Osteocyte (in vitro differentiated cells): Measurements from ENCODE around the gene ABT1. TPM values are rescaled to one million over a fixed set of nuclear protein-coding genes. Genes with fewer than 3 reads are reported as not detected.
A peak's percentile ranks its signal among the peaks of the same experiment; 100 is the strongest.
"Not testable (repeated sequence)": the region's sequence is repeated elsewhere in the genome, so short reads cannot be mapped to it uniquely, and the experiment has no call there.

Experiments used
- DNase-seq: peaks from one replicate; pipeline ENCODE4 v3.0.0; 2021; ENCODE audit warnings: mixed read lengths; ENCODE audit not compliant: unreplicated experiment; ENCODE audit errors: extremely low spot score
- H3K27ac Mint-ChIP-seq: one replicate; pipeline ENCODE4 v1.8.0; 2021; ENCODE audit warnings: mild to moderate bottlenecking, mixed read lengths; ENCODE audit not compliant: unreplicated experiment
- H3K27me3 Mint-ChIP-seq: one replicate; pipeline ENCODE4 v1.8.0; 2021; ENCODE audit warnings: mixed read lengths; ENCODE audit not compliant: unreplicated experiment
- H3K36me3 Mint-ChIP-seq: one replicate; pipeline ENCODE4 v1.8.0; 2021; ENCODE audit warnings: mixed read lengths; ENCODE audit not compliant: unreplicated experiment
- H3K4me1 Mint-ChIP-seq: one replicate; pipeline ENCODE4 v1.8.0; 2021; ENCODE audit warnings: mixed read lengths; ENCODE audit not compliant: unreplicated experiment
- H3K4me3 Mint-ChIP-seq: one replicate; pipeline ENCODE4 v1.8.0; 2021; ENCODE audit warnings: mild to moderate bottlenecking, moderate library complexity, mixed read lengths; ENCODE audit not compliant: unreplicated experiment
- H3K9me3 Mint-ChIP-seq: one replicate; pipeline ENCODE4 v1.8.0; 2021; ENCODE audit warnings: mixed read lengths; ENCODE audit not compliant: unreplicated experiment
- long read RNA-seq: library from polyadenylated mRNA; unstranded; transcript quantifications from one replicate; pipeline ENCODE4 v2.0.0, GENCODE V29; 2021
- total RNA-seq: library from RNA; stranded (reverse); gene quantifications from 2 replicates; pipeline ENCODE4 v1.2.1, GENCODE V29; 2021
- TF ChIP-seq, protein P1 (sequence below): fragments of 200-600 bp; sonication (generic); IDR thresholded peaks from 2 replicates; pipeline ENCODE4 v1.5.0; 2021; ENCODE audit warnings: antibody characterized with exemption, mild to moderate bottlenecking, moderate library complexity

ABT1 gene
- total RNA-seq = 13.1 and 13.9 TPM in 2 replicates
- long read RNA-seq, transcript ABT1-201 (3 exons, 2,949 nt) = major isoform, 82 of 84 reads
- long read RNA-seq, partial matches to known transcripts = 0 of 84 reads
- long read RNA-seq, other reads (novel, unspliced or antisense) = 2 of 84 reads

DNA sequence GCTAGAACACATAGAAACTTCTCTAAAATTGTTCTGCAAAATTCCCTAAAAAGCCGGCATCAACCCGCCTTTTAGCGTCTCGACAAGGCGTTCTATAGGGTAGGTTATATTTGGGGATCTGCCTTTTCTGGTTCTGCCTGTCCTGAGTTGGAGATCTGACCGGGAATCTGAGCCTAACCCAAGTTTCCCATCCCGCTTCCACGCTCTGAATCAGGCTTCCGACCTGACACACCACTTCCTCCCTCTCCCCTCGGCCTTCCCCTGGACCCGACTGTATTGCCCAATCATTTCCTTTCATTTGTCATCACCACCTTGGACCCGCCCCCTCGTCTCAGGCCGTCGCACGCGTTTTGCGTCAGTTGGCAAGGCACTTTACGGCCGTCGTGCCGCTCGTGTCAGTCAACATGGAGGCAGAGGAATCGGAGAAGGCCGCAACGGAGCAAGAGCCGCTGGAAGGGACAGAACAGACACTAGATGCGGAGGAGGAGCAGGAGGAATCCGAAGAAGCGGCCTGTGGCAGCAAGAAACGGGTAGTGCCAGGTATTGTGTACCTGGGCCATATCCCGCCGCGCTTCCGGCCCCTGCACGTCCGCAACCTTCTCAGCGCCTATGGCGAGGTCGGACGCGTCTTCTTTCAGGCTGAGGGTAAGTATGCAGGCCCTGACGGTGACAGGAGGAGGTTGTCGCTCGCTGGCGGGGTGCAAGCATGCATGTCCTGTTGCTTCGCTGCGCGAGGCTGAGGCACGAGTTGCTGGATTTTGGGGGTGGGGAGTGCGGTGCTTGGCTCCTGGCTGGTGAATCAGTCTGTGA is at the start of gene ABT1:
ABT1 (plus strand) TSS at position 375 of the 810 bp plus-strand sequence; CDS start at position 405, 30 bp downstream.
- DNase-seq = peak; percentile 98
- peaks cover 28% of the 10 kb centered on the region for H3K27me3 Mint-ChIP-seq
- no peak within 1 kb of the TSS for H3K4me3 Mint-ChIP-seq
- H3K36me3 Mint-ChIP-seq = peaks cover 17% of the 10 kb centered on the region
- no peaks in the 10 kb centered on the region for H3K9me3 Mint-ChIP-seq
- no peak within 1 kb of the TSS for H3K27ac Mint-ChIP-seq
- peaks cover 17% of the 10 kb centered on the region for H3K4me1 Mint-ChIP-seq
- TF ChIP-seq, protein P1, sequence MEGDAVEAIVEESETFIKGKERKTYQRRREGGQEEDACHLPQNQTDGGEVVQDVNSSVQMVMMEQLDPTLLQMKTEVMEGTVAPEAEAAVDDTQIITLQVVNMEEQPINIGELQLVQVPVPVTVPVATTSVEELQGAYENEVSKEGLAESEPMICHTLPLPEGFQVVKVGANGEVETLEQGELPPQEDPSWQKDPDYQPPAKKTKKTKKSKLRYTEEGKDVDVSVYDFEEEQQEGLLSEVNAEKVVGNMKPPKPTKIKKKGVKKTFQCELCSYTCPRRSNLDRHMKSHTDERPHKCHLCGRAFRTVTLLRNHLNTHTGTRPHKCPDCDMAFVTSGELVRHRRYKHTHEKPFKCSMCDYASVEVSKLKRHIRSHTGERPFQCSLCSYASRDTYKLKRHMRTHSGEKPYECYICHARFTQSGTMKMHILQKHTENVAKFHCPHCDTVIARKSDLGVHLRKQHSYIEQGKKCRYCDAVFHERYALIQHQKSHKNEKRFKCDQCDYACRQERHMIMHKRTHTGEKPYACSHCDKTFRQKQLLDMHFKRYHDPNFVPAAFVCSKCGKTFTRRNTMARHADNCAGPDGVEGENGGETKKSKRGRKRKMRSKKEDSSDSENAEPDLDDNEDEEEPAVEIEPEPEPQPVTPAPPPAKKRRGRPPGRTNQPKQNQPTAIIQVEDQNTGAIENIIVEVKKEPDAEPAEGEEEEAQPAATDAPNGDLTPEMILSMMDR = no peak

DNA sequence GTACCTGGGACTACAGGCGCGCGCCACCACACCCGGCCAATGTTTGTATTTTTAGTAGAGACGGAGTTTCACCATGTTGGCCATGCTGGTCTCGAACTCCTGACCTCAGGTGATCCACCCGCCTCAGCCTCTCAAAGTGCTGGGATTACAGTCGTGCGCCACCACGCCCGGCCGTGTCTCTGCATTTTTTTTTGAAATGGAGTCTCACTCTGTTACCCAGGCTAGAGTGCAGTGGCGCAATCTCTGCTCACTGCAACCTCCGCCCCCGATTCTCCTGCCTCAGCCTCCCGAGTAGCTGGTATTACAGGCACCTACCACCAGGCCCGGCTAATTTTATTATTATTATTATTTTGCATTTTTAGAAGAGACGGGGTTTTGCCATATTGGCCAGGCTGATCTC is 49.4 kb upstream of the ABT1 start:
- H3K9me3 Mint-ChIP-seq, H3K4me1 Mint-ChIP-seq, H3K27me3 Mint-ChIP-seq, DNase-seq, H3K4me3 Mint-ChIP-seq, H3K27ac Mint-ChIP-seq: not testable (repeated sequence)
- peaks cover 29% of the 10 kb centered on the region for H3K36me3 Mint-ChIP-seq

DNA sequence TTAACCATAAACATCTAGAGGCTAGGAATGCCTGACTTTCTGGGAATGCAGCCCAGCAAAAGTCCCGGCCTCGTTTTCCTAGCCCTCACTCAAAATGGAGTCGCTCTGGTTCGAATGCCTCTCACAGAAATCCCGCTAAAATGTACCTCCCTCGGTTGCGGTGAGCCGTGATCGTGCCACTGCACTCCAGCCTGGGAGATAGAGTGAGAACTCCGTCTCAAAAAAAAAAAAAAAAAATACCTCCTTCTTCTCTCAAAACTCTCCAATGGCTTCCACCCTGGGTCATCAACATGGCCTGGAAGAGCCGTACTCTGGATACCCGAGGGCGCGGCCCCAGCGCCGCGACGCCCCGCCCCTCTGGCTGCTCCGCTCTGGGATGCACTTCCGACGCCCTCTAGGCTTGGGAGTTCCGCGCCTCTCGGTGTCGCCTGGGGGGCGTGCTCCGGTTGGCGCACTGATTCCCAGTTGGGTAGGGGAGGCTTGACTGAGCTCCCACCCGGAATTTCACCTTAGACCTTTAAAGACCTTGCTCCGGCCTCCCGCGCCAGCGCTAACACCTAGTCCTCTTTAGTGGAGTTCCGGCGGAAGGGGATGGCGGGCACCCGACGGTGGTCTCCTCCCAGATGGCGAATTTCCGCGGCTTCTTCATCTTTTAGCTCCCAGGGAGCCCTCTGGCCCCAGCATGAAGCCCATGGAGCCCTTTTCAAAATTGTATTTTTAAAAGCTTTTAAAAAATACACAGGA is 46.3 kb upstream of the ABT1 start:
- H3K36me3 Mint-ChIP-seq = peaks cover 11% of the 10 kb centered on the region
- DNase-seq = peak; percentile 86
- peaks cover 9% of the 10 kb centered on the region for H3K4me1 Mint-ChIP-seq
- H3K27ac Mint-ChIP-seq = peak overlapping the region; percentile 79
- H3K4me3 Mint-ChIP-seq = peak overlapping the region; percentile 79
- H3K27me3 Mint-ChIP-seq = no peaks in the 10 kb centered on the region
- TF ChIP-seq, protein P1 = no peak
- H3K9me3 Mint-ChIP-seq = no peaks in the 10 kb centered on the region

DNA sequence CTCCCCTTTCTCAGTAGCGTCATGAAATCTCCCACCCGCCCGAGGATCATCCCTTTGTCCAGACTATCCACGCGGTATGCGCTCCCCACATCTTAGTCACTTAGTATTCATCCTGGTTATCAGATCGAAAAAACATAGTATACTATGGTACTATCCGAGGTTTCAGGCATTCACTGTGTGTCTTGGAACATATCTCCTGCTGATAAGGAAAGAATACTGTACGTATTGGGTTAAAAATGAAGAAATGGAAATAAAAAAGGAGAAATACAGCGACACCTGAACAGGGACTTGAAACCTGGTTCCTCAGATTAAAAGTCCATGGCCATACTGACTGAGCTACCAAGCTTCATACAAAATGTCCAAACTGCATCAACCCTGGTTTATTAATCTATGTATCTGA is 44.5 kb upstream of the ABT1 start:
- H3K27ac Mint-ChIP-seq = no peak overlapping the region
- no peaks in the 10 kb centered on the region for H3K36me3 Mint-ChIP-seq
- H3K27me3 Mint-ChIP-seq = no peaks in the 10 kb centered on the region
- no peak overlapping the region for H3K4me3 Mint-ChIP-seq
- H3K4me1 Mint-ChIP-seq = peaks cover 15% of the 10 kb centered on the region
- peak; percentile 17 for DNase-seq
- TF ChIP-seq, protein P1 = no peak
- no peaks in the 10 kb centered on the region for H3K9me3 Mint-ChIP-seq

DNA sequence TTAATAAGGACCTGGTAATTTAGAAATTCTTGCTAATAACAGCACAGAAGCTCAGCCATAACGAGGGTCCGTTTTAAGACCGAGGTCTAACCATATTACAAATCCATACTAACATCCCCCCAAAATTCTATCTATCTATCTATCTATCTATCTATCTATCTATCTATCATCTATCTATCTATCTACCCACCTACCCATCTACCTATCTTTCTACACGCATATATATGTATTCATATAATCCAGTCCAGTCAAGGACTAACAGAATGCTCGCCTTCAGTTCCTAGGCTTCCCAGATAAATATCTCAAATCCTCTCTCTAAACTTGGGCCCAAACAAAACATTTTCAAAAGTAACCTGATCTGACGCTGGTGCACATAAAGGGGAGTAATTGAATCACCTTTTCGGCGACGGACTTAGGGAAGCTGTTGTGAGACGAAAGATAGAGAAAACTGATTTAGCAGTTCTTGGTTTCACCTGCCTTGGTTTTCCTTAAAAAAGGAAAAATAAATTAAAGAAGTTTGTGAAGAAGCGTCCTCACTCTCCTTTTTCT is 44.0 kb upstream of the ABT1 start:
- Mint-ChIP-seq H3K4me3 (no peak overlapping the region), H3K9me3 (no peaks in the 10 kb centered on the region), H3K36me3 (no peaks in the 10 kb centered on the region), H3K4me1 (peaks cover 15% of the 10 kb centered on the region), H3K27ac (no peak overlapping the region), H3K27me3 (no peaks in the 10 kb centered on the region)
- DNase-seq = peak; percentile 5
- TF ChIP-seq, protein P1 = no peak
